Testis (tissue), 3 donors: Measurements from ENCODE around the gene TRIM7. TPM values are rescaled to one million over a fixed set of nuclear protein-coding genes. Genes with fewer than 3 reads are reported as not detected.

Experiments
- DNase-seq: peaks from one replicate; pipeline ENCODE4 v3.0.0-alpha.2; 2019
- H3K27ac ChIP-seq, 2 donors: fragments of 200-600 bp; sonication (generic); one replicate each; pipeline ENCODE4 v1.5.1; 2019
- H3K27me3 ChIP-seq: fragments of 200-600 bp; sonication (generic); one replicate; pipeline ENCODE4 v1.5.1; 2019
- H3K36me3 ChIP-seq: fragments of 200-600 bp; sonication (generic); one replicate; pipeline ENCODE4 v1.5.1; 2017; ENCODE audit warnings: low read depth; ENCODE audit errors: missing control alignments
- H3K4me1 ChIP-seq: fragments of 200-600 bp; sonication (generic); one replicate; pipeline ENCODE4 v1.5.1; 2019
- H3K4me3 ChIP-seq, 2 donors: fragments of 200-600 bp; sonication (generic); one replicate each; pipeline ENCODE4 v1.5.1; 2017 to 2019
- H3K9me3 ChIP-seq: fragments of 200-600 bp; sonication (generic); one replicate; pipeline ENCODE4 v1.5.1; 2017
- CTCF ChIP-seq, 3 experiments: fragments of 450-650 bp in 2 of 3; fragments of 200-600 bp in 1 of 3; sonication (generic) in 1 of 3; IDR thresholded peaks; one replicate each; pipeline ENCODE4 v1.5.1; 2016 to 2019; ENCODE audit warnings: antibody characterized with exemption in 3 of 3, mild to moderate bottlenecking in 2 of 3, moderate library complexity in 1 of 3
- POLR2A ChIP-seq: fragments of 450-650 bp; IDR thresholded peaks from one replicate; pipeline ENCODE4 v1.6.1; 2017; ENCODE audit warnings: antibody characterized with exemption, mild to moderate bottlenecking, moderate library complexity
- WGBS, 2 donors: methylation state at CpG; one replicate each; pipeline ENCODE4 v1.1.5; 2018; 5-methylcytosine and 5-hydroxymethylcytosine counted together
- intact Hi-C: fragments of 100-400 bp; cut with DNase I; formaldehyde crosslinking; loops from one replicate; pipeline ENCODE4 v1.15.1; 2023; ENCODE audit warnings: low total_unique reads
- polyA plus RNA-seq: library from polyadenylated mRNA; stranded (reverse); fragments of 350-450 nt; fragmentation: Illumina TruSeq; extraction: RNeasy Lipid Tissue Mini Kit (QIAGEN cat#74804); gene quantifications from one replicate; pipeline ENCODE4 v1.2.3, GENCODE V29; 2014; ENCODE audit warnings: low read depth, low replicate concordance; ENCODE audit not compliant: insufficient read depth
- total RNA-seq, 2 donors: library from RNA; depleted of rRNA; stranded (reverse); fragments of >200 nt; gene quantifications; one replicate each; pipeline ENCODE4 v1.2.3, GENCODE V29; 2016

The TRIM7 gene
- total and polyA plus RNA-seq, 3 donors from 2014 or later = 0.43 to 0.87 (median 0.47) TPM

GRCh38 chr5:181221792-181222629 is 17.0 kb upstream of the TRIM7 start:
- no peaks in the 10 kb centered on the region for H3K9me3 ChIP-seq
- TF ChIP-seq CTCF (IDR thresholded peaks at IDR 0.05) (no peak), POLR2A (no peak)
- 5% methylated on average over 27 to 50 of the region's 50 CpGs for WGBS, 2 donors
- H3K27me3 ChIP-seq = no peaks in the 10 kb centered on the region
- no peaks in the 10 kb centered on the region for H3K4me1 ChIP-seq
- peak overlapping the region; percentile 90 to 96 for H3K27ac ChIP-seq
- intact Hi-C loops = no loop called here
- H3K4me3 ChIP-seq = peak overlapping the region; percentile 89 to 96
- DNase-seq = peak; percentile 97
- no peaks in the 10 kb centered on the region for H3K36me3 ChIP-seq

GRCh38 chr5:181221105-181221791 is 16.3 kb upstream of the TRIM7 start:
- no peak for DNase-seq
- Histone ChIP-seq H3K4me1 (no peaks in the 10 kb centered on the region), H3K36me3 (no peaks in the 10 kb centered on the region), H3K9me3 (no peaks in the 10 kb centered on the region), H3K27ac (no peak overlapping the region), H3K4me3 (peak overlapping the region; percentile 89 to 96), H3K27me3 (no peaks in the 10 kb centered on the region)
- TF ChIP-seq POLR2A (no peak), CTCF (IDR thresholded peaks at IDR 0.05) (no peak)
- intact Hi-C loops = no loop called here
- 49 to 51% methylated on average over 27 of the region's 27 CpGs for WGBS, 2 donors

GRCh38 chr5:181220178-181220515 is 15.2 kb upstream of the TRIM7 start:
- DNase-seq = no peak
- no peaks in the 10 kb centered on the region for H3K4me1 ChIP-seq
- 59 to 65% methylated on average over 10 of the region's 10 CpGs for WGBS, 2 donors
- H3K4me3 ChIP-seq = no peak overlapping the region
- intact Hi-C loops = no loop called here
- no peak for TF ChIP-seq POLR2A
- no peaks in the 10 kb centered on the region for H3K9me3 ChIP-seq
- no peak overlapping the region for H3K27ac ChIP-seq
- H3K36me3 ChIP-seq = no peaks in the 10 kb centered on the region
- H3K27me3 ChIP-seq = no peaks in the 10 kb centered on the region

GRCh38 chr5:181219262-181220177 is 14.5 kb upstream of the TRIM7 start:
- no peaks in the 10 kb centered on the region for H3K4me1 ChIP-seq
- H3K4me3 ChIP-seq = no peak overlapping the region
- H3K36me3 ChIP-seq = no peaks in the 10 kb centered on the region
- DNase-seq = no peak
- intact Hi-C loops = no loop called here
- TF ChIP-seq POLR2A (no peak), CTCF (IDR thresholded peaks at IDR 0.05) (no peak)
- no peak overlapping the region for H3K27ac ChIP-seq
- H3K27me3 ChIP-seq = no peaks in the 10 kb centered on the region
- WGBS, 2 donors = 49 to 61% methylated on average over 49 of the region's 49 CpGs
- no peaks in the 10 kb centered on the region for H3K9me3 ChIP-seq

GRCh38 chr5:181218795-181219124 is 13.8 kb upstream of the TRIM7 start:
- Histone ChIP-seq H3K9me3 (no peaks in the 10 kb centered on the region), H3K4me1 (no peaks in the 10 kb centered on the region), H3K36me3 (no peaks in the 10 kb centered on the region), H3K27ac (no peak overlapping the region), H3K4me3 (peak overlapping the region; percentile 33 to 43), H3K27me3 (no peaks in the 10 kb centered on the region)
- DNase-seq = no peak
- TF ChIP-seq CTCF (IDR thresholded peaks at IDR 0.05) (no peak), POLR2A (no peak)
- 19 to 27% methylated on average over 10 of the region's 10 CpGs for WGBS, 2 donors
- intact Hi-C loops = no loop called here
